GM21423 (cell line): ENCODE data around the gene NSDHL.

Experiments used
- ATAC-seq: cut with Tn5 transposase; IDR thresholded peaks from one replicate; pipeline ENCODE4 v1.9.1; 2021; ENCODE audit warnings: mild to moderate bottlenecking, moderate library complexity; ENCODE audit not compliant: unreplicated experiment

Gene NSDHL

GRCh38 chrX:152843852-152844251, 13.0 kb downstream of the NSDHL start:
- no peak for ATAC-seq

- ATAC-seq: no peak
Observed at GRCh38 chrX:152844256-152844655, 13.4 kb downstream of the NSDHL start.

- no peak for ATAC-seq
Observed at GRCh38 chrX:152845618-152846240, 14.9 kb downstream of the NSDHL start.

GRCh38 chrX:152847281-152847680, 16.4 kb downstream of the NSDHL start:
- no peak for ATAC-seq

- ATAC-seq: no peak
Observed at GRCh38 chrX:152850465-152850864, 19.6 kb downstream of the NSDHL start.

- ATAC-seq: no peak
Observed at GRCh38 chrX:152853986-152854385, 23.1 kb downstream of the NSDHL start.

GRCh38 chrX:152861116-152861515, 30.3 kb downstream of the NSDHL start:
- ATAC-seq: no peak

GRCh38 chrX:152861826-152862225, 31.0 kb downstream of the NSDHL start:
- no peak for ATAC-seq

GRCh38 chrX:152865232-152865920, 34.5 kb downstream of the NSDHL start:
- ATAC-seq: no peak

- no peak for ATAC-seq
Observed at GRCh38 chrX:152866386-152866785, 35.5 kb downstream of the NSDHL start.

GRCh38 chrX:152869972-152870371, 39.1 kb downstream of the NSDHL start:
- ATAC-seq: no peak

- no peak for ATAC-seq
Observed at GRCh38 chrX:152871260-152871659, 40.4 kb downstream of the NSDHL start.

GRCh38 chrX:152872522-152872921, 41.7 kb downstream of the NSDHL start:
- no peak for ATAC-seq

GRCh38 chrX:152873361-152873760, 42.5 kb downstream of the NSDHL start:
- no peak for ATAC-seq

GRCh38 chrX:152876931-152877840, 46.3 kb downstream of the NSDHL start:
- ATAC-seq: no peak

GRCh38 chrX:152878976-152879755, 48.3 kb downstream of the NSDHL start:
- no peak for ATAC-seq

- ATAC-seq: no peak
Observed at GRCh38 chrX:152881289-152881688, 50.4 kb downstream of the NSDHL start.

- no peak for ATAC-seq
Observed at GRCh38 chrX:152884171-152884570, 53.3 kb downstream of the NSDHL start.

- ATAC-seq: no peak
Observed at GRCh38 chrX:152886716-152887115, 55.9 kb downstream of the NSDHL start.

- no peak for ATAC-seq
Observed at GRCh38 chrX:152892499-152892898, 61.6 kb downstream of the NSDHL start.
